ENCODE data around the gene TMEM229B.

TMEM229B gene

DNA sequence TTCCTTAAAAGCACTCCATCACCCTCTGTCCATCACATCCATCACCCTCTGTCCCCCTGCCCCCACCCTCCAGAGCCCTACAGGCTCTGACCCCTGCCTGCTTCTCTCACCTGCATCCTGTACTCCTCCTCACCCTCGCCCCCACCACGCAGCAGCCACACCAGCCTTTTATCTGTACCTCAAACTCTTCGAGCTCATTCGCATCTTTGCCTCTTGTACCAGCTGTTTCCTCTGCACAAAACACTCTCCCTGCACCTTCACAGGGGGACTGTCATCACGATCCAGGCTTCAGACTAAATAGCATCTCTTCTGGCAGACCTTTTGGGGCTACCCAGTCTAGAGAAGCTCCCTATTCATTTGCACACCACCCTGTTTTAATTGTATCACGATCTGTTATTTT lies 24.1 kb downstream of the TMEM229B start:
- H4K20me1 ChIP-seq (ENCODE audit: insufficient read depth, low read length, poor library complexity, severe bottlenecking): no peaks in the 10 kb centered on the region
- H2AFZ ChIP-seq (ENCODE audit: low read length): no peak overlapping the region
- no peak for TF ChIP-seq CTCF (conservative IDR thresholded peaks at IDR 0.05; ENCODE audit: low read length)
- no peak for TF ChIP-seq EZH2phosphoT487 (IDR thresholded peaks at IDR 0.05; ENCODE audit: borderline replicate concordance)
- H3F3A ChIP-seq (ENCODE audit: low read depth): no peaks in the 10 kb centered on the region
- H3K4me1 ChIP-seq (ENCODE audit: insufficient read depth, low read length, poor library complexity, severe bottlenecking): no peaks in the 10 kb centered on the region
- no peak overlapping the region for H3K9ac ChIP-seq (ENCODE audit: low read depth, low read length, poor library complexity, severe bottlenecking)
- H3K36me3 ChIP-seq (ENCODE audit: insufficient read depth, low read length): no peaks in the 10 kb centered on the region
- H3K4me2 ChIP-seq (ENCODE audit: low read depth, low read length, poor library complexity, severe bottlenecking): no peak overlapping the region
- no peaks in the 10 kb centered on the region for H3K9me2 ChIP-seq (replicated peaks; ENCODE audit: low read depth, low read length)
- no peak overlapping the region for H3K4me3 ChIP-seq (ENCODE audit: low read length, poor library complexity, severe bottlenecking)
- no peaks in the 10 kb centered on the region for H3K79me2 ChIP-seq (ENCODE audit: insufficient read depth, low read length)
- no peaks in the 10 kb centered on the region for H3K9me3 ChIP-seq (ENCODE audit: insufficient read depth, low read depth, low read length)
- H3K27me3 ChIP-seq (ENCODE audit: insufficient read depth, low read length, poor library complexity, severe bottlenecking): no peaks in the 10 kb centered on the region

GRCh38 chr14:67463900-67464299 lies 24.6 kb downstream of the TMEM229B start:
- Histone ChIP-seq H2AFZ (ENCODE audit: low read length) (no peak overlapping the region), H3K4me2 (ENCODE audit: low read depth, low read length, poor library complexity, severe bottlenecking) (no peak overlapping the region), H3F3A (ENCODE audit: low read depth) (no peaks in the 10 kb centered on the region), H3K36me3 (ENCODE audit: insufficient read depth, low read length) (no peaks in the 10 kb centered on the region), H3K9me3 (ENCODE audit: insufficient read depth, low read depth, low read length) (no peaks in the 10 kb centered on the region), H3K27me3 (ENCODE audit: insufficient read depth, low read length, poor library complexity, severe bottlenecking) (no peaks in the 10 kb centered on the region), H4K20me1 (ENCODE audit: insufficient read depth, low read length, poor library complexity, severe bottlenecking) (no peaks in the 10 kb centered on the region), H3K4me1 (ENCODE audit: insufficient read depth, low read length, poor library complexity, severe bottlenecking) (no peaks in the 10 kb centered on the region), H3K9me2 (replicated peaks; ENCODE audit: low read depth, low read length) (no peaks in the 10 kb centered on the region), H3K9ac (ENCODE audit: low read depth, low read length, poor library complexity, severe bottlenecking) (no peak overlapping the region), H3K79me2 (ENCODE audit: insufficient read depth, low read length) (no peaks in the 10 kb centered on the region), H3K4me3 (ENCODE audit: low read length, poor library complexity, severe bottlenecking) (no peak overlapping the region)
- no peak for TF ChIP-seq CTCF (conservative IDR thresholded peaks at IDR 0.05; ENCODE audit: low read length)
- no peak for TF ChIP-seq EZH2phosphoT487 (IDR thresholded peaks at IDR 0.05; ENCODE audit: borderline replicate concordance)

DNA sequence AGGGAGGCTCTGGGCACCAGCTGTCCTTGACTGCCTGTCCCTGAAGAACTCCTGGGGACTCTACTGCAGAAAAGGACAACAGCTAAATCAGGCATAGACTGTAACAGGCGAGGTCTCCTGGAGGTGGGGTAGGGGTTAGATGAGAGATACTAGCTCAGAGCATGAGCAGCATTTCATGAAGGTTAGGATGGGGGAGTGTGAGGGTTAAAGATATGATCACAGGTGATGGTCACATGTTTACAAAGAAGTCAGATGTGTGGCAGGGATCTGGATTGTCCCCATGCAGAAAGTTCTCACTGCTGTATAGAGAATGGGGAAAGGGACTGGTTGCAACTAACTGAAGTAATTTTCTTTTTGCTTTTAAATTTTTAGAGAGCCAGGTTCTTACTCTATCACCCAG lies 26.5 kb downstream of the TMEM229B start:
- no peaks in the 10 kb centered on the region for H3K4me1 ChIP-seq (ENCODE audit: insufficient read depth, low read length, poor library complexity, severe bottlenecking)
- TF ChIP-seq EZH2phosphoT487 (IDR thresholded peaks at IDR 0.05; ENCODE audit: borderline replicate concordance) (no peak), CTCF (conservative IDR thresholded peaks at IDR 0.05; ENCODE audit: low read length) (no peak)
- no peaks in the 10 kb centered on the region for H4K20me1 ChIP-seq (ENCODE audit: insufficient read depth, low read length, poor library complexity, severe bottlenecking)
- no peaks in the 10 kb centered on the region for H3F3A ChIP-seq (ENCODE audit: low read depth)
- no peaks in the 10 kb centered on the region for H3K9me2 ChIP-seq (replicated peaks; ENCODE audit: low read depth, low read length)
- H3K4me3 ChIP-seq (ENCODE audit: low read length, poor library complexity, severe bottlenecking): no peak overlapping the region
- no peak overlapping the region for H3K9ac ChIP-seq (ENCODE audit: low read depth, low read length, poor library complexity, severe bottlenecking)
- H3K36me3 ChIP-seq (ENCODE audit: insufficient read depth, low read length): no peaks in the 10 kb centered on the region
- H3K79me2 ChIP-seq (ENCODE audit: insufficient read depth, low read length): no peaks in the 10 kb centered on the region
- no peak overlapping the region for H3K4me2 ChIP-seq (ENCODE audit: low read depth, low read length, poor library complexity, severe bottlenecking)
- H2AFZ ChIP-seq (ENCODE audit: low read length): no peak overlapping the region
- no peaks in the 10 kb centered on the region for H3K27me3 ChIP-seq (ENCODE audit: insufficient read depth, low read length, poor library complexity, severe bottlenecking)
- H3K9me3 ChIP-seq (ENCODE audit: insufficient read depth, low read depth, low read length): no peaks in the 10 kb centered on the region

All from Loucy (cell line).